ENCODE results near the gene ING5. TPM values are rescaled to one million over a fixed set of nuclear protein-coding genes. Genes with fewer than 3 reads are reported as not detected.

The ING5 gene
- total RNA-seq, 2 donors from 2014 or later: 21.9 to 32.7 TPM

DNA sequence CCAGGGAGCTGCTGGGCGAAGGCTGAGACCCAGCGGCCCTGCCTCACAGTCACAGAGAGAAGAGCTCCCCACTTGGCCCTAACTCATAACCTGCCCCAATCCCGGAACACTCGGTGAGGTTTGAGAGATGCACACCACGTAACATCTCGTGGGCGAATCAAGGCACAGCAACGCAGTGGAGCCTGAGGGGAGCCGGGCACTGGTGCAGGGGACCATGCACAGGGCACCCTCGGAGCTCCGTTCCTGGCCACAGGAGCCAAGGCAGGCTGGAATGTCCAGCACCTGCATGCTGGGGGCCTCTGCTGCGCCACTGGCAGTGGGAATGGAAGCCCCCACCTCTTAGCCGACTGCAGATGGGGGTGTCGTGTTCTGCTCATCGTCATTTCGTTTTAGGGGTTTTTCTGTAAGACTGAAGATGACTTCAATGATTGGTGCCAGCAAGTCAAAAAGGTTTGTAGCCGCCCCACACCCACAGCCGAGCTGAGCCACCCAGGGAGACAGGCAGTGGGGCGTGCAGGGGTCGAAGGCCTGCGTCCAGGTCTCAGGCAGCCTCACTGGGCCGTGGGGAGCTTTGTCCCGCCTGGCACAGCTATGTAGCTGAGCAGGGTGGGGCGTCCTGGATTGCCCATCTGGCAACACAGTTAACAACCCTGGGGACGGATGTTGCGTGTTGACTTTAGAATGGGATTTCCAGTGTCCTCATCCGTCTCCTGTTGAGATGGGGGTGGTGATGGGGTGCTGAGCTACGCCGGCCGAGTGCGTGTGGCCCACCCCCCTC, 31.3 kb upstream of the ING5 start:
- DNase-seq (ENCODE audit: low spot score): no peak
- H3K4me3 ChIP-seq: no peak overlapping the region
- TF ChIP-seq, protein P1, sequence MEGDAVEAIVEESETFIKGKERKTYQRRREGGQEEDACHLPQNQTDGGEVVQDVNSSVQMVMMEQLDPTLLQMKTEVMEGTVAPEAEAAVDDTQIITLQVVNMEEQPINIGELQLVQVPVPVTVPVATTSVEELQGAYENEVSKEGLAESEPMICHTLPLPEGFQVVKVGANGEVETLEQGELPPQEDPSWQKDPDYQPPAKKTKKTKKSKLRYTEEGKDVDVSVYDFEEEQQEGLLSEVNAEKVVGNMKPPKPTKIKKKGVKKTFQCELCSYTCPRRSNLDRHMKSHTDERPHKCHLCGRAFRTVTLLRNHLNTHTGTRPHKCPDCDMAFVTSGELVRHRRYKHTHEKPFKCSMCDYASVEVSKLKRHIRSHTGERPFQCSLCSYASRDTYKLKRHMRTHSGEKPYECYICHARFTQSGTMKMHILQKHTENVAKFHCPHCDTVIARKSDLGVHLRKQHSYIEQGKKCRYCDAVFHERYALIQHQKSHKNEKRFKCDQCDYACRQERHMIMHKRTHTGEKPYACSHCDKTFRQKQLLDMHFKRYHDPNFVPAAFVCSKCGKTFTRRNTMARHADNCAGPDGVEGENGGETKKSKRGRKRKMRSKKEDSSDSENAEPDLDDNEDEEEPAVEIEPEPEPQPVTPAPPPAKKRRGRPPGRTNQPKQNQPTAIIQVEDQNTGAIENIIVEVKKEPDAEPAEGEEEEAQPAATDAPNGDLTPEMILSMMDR (IDR thresholded peaks at IDR 0.05): no peak

DNA sequence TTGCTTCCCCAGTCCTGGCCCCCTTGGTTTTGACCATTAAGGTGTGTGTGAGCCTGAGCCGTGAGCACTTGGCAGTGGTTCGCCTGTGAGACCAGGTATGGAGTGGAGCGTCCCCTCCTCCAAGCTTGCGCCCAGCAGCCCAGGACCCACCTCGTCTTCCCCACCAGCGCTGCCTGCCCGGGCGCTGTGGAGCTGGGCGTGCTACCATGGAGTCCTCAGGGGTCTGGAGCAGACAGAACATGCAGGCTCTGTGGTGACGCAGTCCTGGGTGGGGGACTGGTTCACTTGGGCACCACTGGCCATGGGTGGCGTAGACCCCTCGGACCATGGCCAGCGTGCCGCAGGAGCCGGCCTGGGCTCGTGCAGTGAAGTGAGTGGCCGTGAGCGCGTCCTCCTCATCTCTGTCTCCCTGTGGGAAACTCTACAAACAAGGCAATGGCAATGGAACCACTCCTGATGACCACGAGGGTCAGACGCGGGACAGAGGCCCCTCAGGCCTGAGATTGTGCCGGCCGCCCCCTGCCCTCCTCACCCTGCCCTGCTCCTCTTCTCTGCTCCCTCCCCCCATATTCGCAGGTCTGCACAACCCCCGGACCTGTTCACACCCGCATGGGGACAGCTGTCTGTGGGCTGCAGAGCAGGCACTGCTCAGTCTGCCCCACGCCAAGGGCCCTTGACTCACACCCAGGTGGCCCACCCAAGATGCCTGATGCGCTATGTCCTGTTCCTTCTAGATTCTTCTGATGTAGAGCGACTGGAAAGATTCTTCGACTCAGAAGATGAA, 30.2 kb upstream of the ING5 start:
- H3K4me1 ChIP-seq: no peaks in the 10 kb centered on the region
- peaks cover 65% of the 10 kb centered on the region for H3K36me3 ChIP-seq
- H3K4me3 ChIP-seq: no peak overlapping the region
- no peaks in the 10 kb centered on the region for H3K9me3 ChIP-seq
- no peak for DNase-seq (ENCODE audit: low spot score)
- no peaks in the 10 kb centered on the region for H3K27me3 ChIP-seq
- TF ChIP-seq, protein P1 (IDR thresholded peaks at IDR 0.05): no peak
- H3K27ac ChIP-seq: no peak overlapping the region

More for the DNA sequence above, 31.3 kb upstream of the ING5 start:
- H3K27me3 ChIP-seq: no peaks in the 10 kb centered on the region
- H3K4me1 ChIP-seq: no peaks in the 10 kb centered on the region
- no peak overlapping the region for H3K27ac ChIP-seq
- peaks cover 66% of the 10 kb centered on the region for H3K36me3 ChIP-seq
- no peaks in the 10 kb centered on the region for H3K9me3 ChIP-seq

DNA sequence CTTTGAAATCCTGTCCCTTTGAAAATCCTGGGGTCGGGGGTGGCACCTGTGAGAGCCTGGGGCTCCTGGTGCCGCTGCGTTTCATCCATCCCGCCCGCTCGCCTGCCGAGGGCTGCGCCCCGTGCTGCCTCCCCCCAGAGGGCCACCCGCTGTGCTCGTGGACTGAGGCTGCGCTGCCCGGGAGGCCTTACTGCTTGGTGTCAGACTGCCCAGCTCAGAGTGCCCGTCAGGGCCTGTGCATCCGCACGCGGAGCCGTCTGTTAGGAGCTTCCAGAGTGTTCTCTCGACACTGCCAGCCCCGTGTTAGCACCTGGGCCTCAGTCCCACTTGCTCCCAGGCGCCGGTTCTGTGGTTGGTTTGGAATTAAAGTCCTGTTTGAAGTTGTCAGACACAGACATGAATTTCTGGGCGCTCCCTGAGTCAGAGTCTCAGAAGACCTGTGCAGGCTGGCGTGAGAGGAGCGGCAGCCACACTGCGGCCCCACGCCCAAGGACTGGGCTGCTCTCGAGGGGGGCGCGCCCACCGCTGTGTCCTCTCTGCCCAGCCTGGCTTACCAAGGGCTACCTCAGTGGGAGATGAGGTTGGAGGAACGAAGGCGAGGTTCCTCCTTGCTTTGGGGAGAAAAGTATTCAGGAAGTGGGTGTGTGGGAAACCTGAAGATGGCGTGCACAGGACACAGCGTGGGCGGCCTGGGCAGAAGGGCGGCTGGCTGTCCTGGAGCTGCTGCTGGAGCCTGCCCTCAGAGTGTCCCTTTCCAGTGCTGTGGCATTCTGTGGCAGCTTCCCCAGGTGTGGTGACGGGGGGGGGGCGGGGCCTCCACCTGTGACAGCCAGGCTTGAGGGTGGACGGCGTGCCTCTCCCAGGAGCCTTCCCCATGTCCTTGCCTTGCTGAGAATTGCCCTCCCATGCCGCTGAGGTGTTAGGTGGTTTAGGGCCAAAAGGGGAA, 29.3 kb upstream of the ING5 start:
- no peaks in the 10 kb centered on the region for H3K9me3 ChIP-seq
- H3K36me3 ChIP-seq: peaks cover 58% of the 10 kb centered on the region
- no peaks in the 10 kb centered on the region for H3K4me1 ChIP-seq
- no peak overlapping the region for H3K4me3 ChIP-seq
- no peak for DNase-seq (ENCODE audit: low spot score)
- H3K27ac ChIP-seq: no peak overlapping the region
- TF ChIP-seq, protein P1 (IDR thresholded peaks at IDR 0.05): no peak
- no peaks in the 10 kb centered on the region for H3K27me3 ChIP-seq

DNA sequence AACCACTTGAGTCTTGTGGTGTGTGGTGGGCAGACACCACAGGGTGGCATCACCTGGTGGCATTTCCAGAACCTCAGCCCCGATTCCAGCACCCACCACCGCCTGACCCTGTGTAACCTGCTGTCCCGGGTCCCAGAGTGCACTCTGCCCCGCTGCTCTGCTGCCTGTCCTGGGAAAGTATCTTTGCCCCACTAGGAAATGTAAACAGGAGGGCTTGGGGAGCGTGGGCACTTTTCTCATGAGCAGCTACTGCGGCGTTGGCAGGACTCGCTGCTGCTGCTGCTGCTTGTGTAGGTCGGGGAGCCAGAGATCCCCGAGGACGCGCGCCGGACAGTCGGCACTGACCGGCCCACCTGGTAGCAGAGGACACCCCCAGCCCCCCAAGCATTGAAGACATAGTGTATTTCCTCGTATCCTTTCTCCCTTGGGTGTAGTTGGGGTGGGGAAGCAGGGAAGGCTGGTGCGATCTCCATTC, 28.6 kb upstream of the ING5 start:
- peaks cover 51% of the 10 kb centered on the region for H3K36me3 ChIP-seq
- H3K4me1 ChIP-seq: no peaks in the 10 kb centered on the region
- no peak overlapping the region for H3K4me3 ChIP-seq
- H3K27ac ChIP-seq: no peak overlapping the region
- DNase-seq (ENCODE audit: low spot score): no peak
- TF ChIP-seq, protein P1 (IDR thresholded peaks at IDR 0.05): no peak
- no peaks in the 10 kb centered on the region for H3K27me3 ChIP-seq
- no peaks in the 10 kb centered on the region for H3K9me3 ChIP-seq
